Large intestine (tissue), 3 donors: ENCODE data around the gene RACK1. TPM values are rescaled to one million over a fixed set of nuclear protein-coding genes. Genes with fewer than 3 reads are reported as not detected.
"Not testable (repeated sequence)": the region's sequence is repeated elsewhere in the genome, so short reads cannot be mapped to it uniquely, and the experiment has no call there.

Experiments
- DNase-seq, 2 donors: peaks; one replicate each; pipeline versions ENCODE4 v3.0.0 to v3.0.0-alpha.2; 2013
- H3K27ac ChIP-seq: one replicate; pipeline ENCODE4 v1.5.1; 2013; ENCODE audit warnings: low read length
- H3K27me3 ChIP-seq: 2 replicates; pipeline ENCODE4 v1.6.1; 2013; ENCODE audit warnings: low read length; ENCODE audit not compliant: control insufficient read depth, insufficient read depth
- H3K36me3 ChIP-seq: 2 replicates; pipeline ENCODE4 v1.6.1; 2013; ENCODE audit warnings: low read length; ENCODE audit not compliant: control insufficient read depth, insufficient read depth
- H3K4me1 ChIP-seq: one replicate; pipeline ENCODE4 v1.6.1; 2013; ENCODE audit warnings: low read length; ENCODE audit not compliant: control insufficient read depth, insufficient read depth
- H3K4me3 ChIP-seq: one replicate; pipeline ENCODE4 v1.5.1; 2013; ENCODE audit warnings: low read length
- H3K9me3 ChIP-seq: one replicate; pipeline ENCODE4 v1.6.1; 2013; ENCODE audit warnings: mild to moderate bottlenecking, low read depth, low read length, moderate library complexity; ENCODE audit not compliant: control insufficient read depth
- WGBS: methylation state at CpG from one replicate; pipeline ENCODE4 v1.1.5; 2013; ENCODE audit warnings: low lambda C conversion rate; ENCODE audit not compliant: insufficient coverage; 5-methylcytosine and 5-hydroxymethylcytosine counted together
- polyA plus RNA-seq: library from polyadenylated mRNA; unstranded; fragments of 120-200 nt; gene quantifications from one replicate; pipeline ENCODE4 v1.2.1, GENCODE V29; 2013

RACK1 gene
- polyA plus RNA-seq, 1 donor: 3,389 TPM

DNA sequence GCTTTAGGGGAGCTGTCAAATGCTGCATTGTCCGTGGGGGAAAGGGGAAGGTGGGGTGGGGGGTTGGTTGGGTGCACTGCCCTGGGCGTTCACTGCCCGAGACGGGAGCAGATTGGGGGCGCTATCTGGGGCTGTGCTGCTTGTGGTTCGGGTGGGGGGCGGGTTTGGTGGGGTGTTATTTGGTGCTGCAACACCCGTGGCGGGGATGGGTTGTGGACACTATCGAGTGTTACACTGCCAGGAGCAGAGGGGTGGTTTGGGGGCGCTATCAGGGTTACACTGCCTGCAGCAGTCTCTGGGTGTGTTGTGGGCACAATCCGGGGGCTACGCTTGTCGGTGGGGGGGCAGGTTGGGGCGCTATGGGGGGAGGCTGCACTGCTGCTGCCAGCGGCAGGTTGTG is 38.7 kb upstream of the RACK1 start:
- not testable (repeated sequence) for H3K4me3 ChIP-seq, H3K27me3 ChIP-seq, H3K9me3 ChIP-seq, H3K27ac ChIP-seq, H3K36me3 ChIP-seq, H3K4me1 ChIP-seq, DNase-seq
- no CpG with 5 or more reads among the region's 16 CpGs for WGBS

GRCh38 chr5:181281984-181282316 is 38.2 kb upstream of the RACK1 start:
- no peak overlapping the region for H3K27ac ChIP-seq
- no peaks in the 10 kb centered on the region for H3K36me3 ChIP-seq
- DNase-seq: no peak
- H3K27me3 ChIP-seq: no peaks in the 10 kb centered on the region
- no peaks in the 10 kb centered on the region for H3K9me3 ChIP-seq
- no peak overlapping the region for H3K4me3 ChIP-seq
- no peaks in the 10 kb centered on the region for H3K4me1 ChIP-seq
- no CpG with 5 or more reads among the region's 18 CpGs for WGBS

- Histone ChIP-seq H3K27ac (no peak overlapping the region), H3K4me3 (no peak overlapping the region), H3K27me3 (no peaks in the 10 kb centered on the region), H3K4me1 (no peaks in the 10 kb centered on the region), H3K36me3 (no peaks in the 10 kb centered on the region), H3K9me3 (no peaks in the 10 kb centered on the region)
- WGBS: no CpG with 5 or more reads among the region's 40 CpGs
- no peak for DNase-seq
These were observed 37.6 kb upstream of the RACK1 start for GRCh38 chr5:181281077-181281983.

DNA sequence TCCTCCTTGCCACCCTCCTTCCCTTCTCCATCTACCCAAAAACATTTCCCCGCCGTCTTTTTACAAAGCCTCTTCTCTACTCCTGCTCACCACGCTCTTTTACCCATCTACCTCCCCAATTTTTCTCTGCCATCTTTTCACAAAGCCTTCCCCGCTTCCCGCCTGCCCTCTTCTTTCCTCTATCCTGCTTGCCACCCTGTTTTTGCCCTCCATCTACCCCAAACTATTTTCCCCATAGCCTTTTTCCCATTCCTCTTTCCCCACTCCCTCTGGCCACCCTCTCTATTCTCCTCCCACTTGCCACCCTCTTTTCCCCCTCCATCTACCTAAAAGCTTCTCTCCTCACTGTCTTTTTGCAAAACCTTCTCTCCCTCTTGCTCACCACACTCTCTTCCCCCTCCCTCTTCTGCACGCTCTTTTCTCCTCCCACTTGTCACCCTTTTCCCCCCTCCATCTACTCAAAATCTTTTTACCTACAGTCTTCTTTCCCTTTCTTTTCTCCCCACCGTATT is 36.6 kb upstream of the RACK1 start:
- H3K4me1 ChIP-seq: no peaks in the 10 kb centered on the region
- WGBS: 86% methylated on average over 7 of the region's 7 CpGs
- no peak overlapping the region for H3K4me3 ChIP-seq
- H3K36me3 ChIP-seq: no peaks in the 10 kb centered on the region
- DNase-seq: no peak
- no peaks in the 10 kb centered on the region for H3K9me3 ChIP-seq
- no peak overlapping the region for H3K27ac ChIP-seq
- H3K27me3 ChIP-seq: no peaks in the 10 kb centered on the region

GRCh38 chr5:181273433-181273744 is 29.7 kb upstream of the RACK1 start:
- H3K36me3 ChIP-seq, H3K9me3 ChIP-seq, H3K4me1 ChIP-seq, H3K27me3 ChIP-seq, H3K27ac ChIP-seq, H3K4me3 ChIP-seq: not testable (repeated sequence)
- peak in 1 of 2 donors; percentile 45 for DNase-seq
- WGBS: no CpG with 5 or more reads among the region's 28 CpGs

- Histone ChIP-seq H3K9me3 (no peaks in the 10 kb centered on the region), H3K4me3 (no peak overlapping the region), H3K27ac (no peak overlapping the region), H3K4me1 (no peaks in the 10 kb centered on the region), H3K36me3 (no peaks in the 10 kb centered on the region), H3K27me3 (no peaks in the 10 kb centered on the region)
- DNase-seq: no peak
- no CpG with 5 or more reads among the region's 3 CpGs for WGBS
These were observed 27.4 kb upstream of the RACK1 start for GRCh38 chr5:181271081-181271480.

GRCh38 chr5:181267907-181268306 is 24.2 kb upstream of the RACK1 start:
- H3K27me3 ChIP-seq, H3K9me3 ChIP-seq, H3K4me3 ChIP-seq, H3K4me1 ChIP-seq, DNase-seq, H3K27ac ChIP-seq: not testable (repeated sequence)
- H3K36me3 ChIP-seq: peaks cover 10% of the 10 kb centered on the region
- WGBS: no CpG with 5 or more reads among the region's 12 CpGs

GRCh38 chr5:181267291-181267904 is 23.7 kb upstream of the RACK1 start:
- DNase-seq: peak in 1 of 2 donors; percentile 9
- H3K4me3 ChIP-seq, H3K4me1 ChIP-seq, H3K9me3 ChIP-seq, H3K27ac ChIP-seq, H3K27me3 ChIP-seq: not testable (repeated sequence)
- no CpG with 5 or more reads among the region's 8 CpGs for WGBS
- peaks cover 10% of the 10 kb centered on the region for H3K36me3 ChIP-seq

DNA sequence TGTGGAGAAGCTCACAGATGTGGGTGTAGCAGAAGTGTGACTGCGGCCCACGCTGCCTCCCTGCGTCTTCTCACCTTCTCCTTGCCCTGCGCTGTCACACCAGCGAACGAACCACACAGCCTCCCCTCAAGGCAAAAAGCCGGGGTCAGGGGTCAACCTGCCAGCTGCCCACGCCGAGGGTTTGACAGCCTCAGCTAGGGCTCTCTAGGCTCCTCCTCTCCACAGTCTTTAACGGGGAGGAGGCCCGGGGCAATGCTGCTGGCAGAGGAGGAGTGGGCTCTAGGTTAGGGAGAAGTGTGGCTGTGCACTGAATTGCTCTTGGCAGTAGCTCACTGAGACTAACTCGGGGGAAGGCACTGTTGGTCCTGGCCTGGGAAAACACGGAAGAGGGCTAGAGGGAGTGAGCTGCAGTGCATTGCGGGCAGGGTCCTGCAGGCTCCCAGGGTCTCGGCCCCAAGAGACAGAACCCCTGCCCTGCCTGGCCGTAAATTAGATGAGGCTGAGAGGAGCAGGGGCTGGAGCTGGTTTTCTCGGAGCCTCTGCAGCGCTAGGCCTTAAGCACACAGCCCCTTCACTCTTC is 21.5 kb upstream of the RACK1 start:
- no CpG with 5 or more reads among the region's 18 CpGs for WGBS
- Histone ChIP-seq H3K27me3 (no peaks in the 10 kb centered on the region), H3K9me3 (no peaks in the 10 kb centered on the region), H3K4me1 (no peaks in the 10 kb centered on the region), H3K27ac (no peak overlapping the region), H3K36me3 (peaks cover 10% of the 10 kb centered on the region), H3K4me3 (no peak overlapping the region)
- DNase-seq: no peak

- 88% methylated on average over 3 of the region's 5 CpGs for WGBS
- H3K9me3 ChIP-seq: no peaks in the 10 kb centered on the region
- no peaks in the 10 kb centered on the region for H3K27me3 ChIP-seq
- no peak overlapping the region for H3K27ac ChIP-seq
- peaks cover 10% of the 10 kb centered on the region for H3K36me3 ChIP-seq
- H3K4me3 ChIP-seq: no peak overlapping the region
- peaks cover 7% of the 10 kb centered on the region for H3K4me1 ChIP-seq
- DNase-seq: no peak
These were observed 19.9 kb upstream of the RACK1 start for GRCh38 chr5:181263633-181264032.
